ENCODE measurements around the gene AGRP.

GRCh38 chr16:67463691-67464090 is 19.7 kb downstream of the AGRP start:
- TF ChIP-seq POLR2AphosphoS5 (IDR thresholded peaks at IDR 0.05), result no peak
- no peak for TF ChIP-seq CTCF (IDR thresholded peaks at IDR 0.05)
